Measurements from ENCODE around the gene YJU2.
"Not testable (repeated sequence)": the region's sequence is repeated elsewhere in the genome, so short reads cannot be mapped to it uniquely, and the experiment has no call there.

The YJU2 gene

GRCh38 chr19:4246767-4247593 lies at the start of gene YJU2:
Gene YJU2, plus strand, starts transcription at chr19:4247080. Its CDS starts 67 bp downstream, at chr19:4247147.
- peak; percentile 99 for DNase-seq

GRCh38 chr19:4197228-4197624 lies 49.7 kb upstream of the YJU2 start:
- no peak for DNase-seq

- DNase-seq: no peak
Observed at GRCh38 chr19:4197625-4198466, 49.0 kb upstream of the YJU2 start.

- no peak for DNase-seq
Observed at GRCh38 chr19:4198467-4199126, 48.3 kb upstream of the YJU2 start.

- DNase-seq: no peak
Observed at GRCh38 chr19:4199699-4200293, 47.1 kb upstream of the YJU2 start.

GRCh38 chr19:4200940-4201542 lies 45.8 kb upstream of the YJU2 start:
- no peak for DNase-seq

GRCh38 chr19:4201798-4202197 lies 45.1 kb upstream of the YJU2 start:
- DNase-seq: no peak

- no peak for DNase-seq
Observed at GRCh38 chr19:4206818-4207484, 39.9 kb upstream of the YJU2 start.

GRCh38 chr19:4208385-4209094 lies 38.3 kb upstream of the YJU2 start:
- no peak for DNase-seq

- no peak for DNase-seq
Observed at GRCh38 chr19:4210166-4210731, 36.6 kb upstream of the YJU2 start.

- DNase-seq: no peak
Observed at GRCh38 chr19:4213116-4213515, 33.8 kb upstream of the YJU2 start.

- no peak for DNase-seq
Observed at GRCh38 chr19:4215807-4216206, 31.1 kb upstream of the YJU2 start.

GRCh38 chr19:4216846-4217245 lies 30.0 kb upstream of the YJU2 start:
- no peak for DNase-seq

GRCh38 chr19:4217429-4218264 lies 29.2 kb upstream of the YJU2 start:
- no peak for DNase-seq

GRCh38 chr19:4218523-4218922 lies 28.4 kb upstream of the YJU2 start:
- not testable (repeated sequence) for DNase-seq

- DNase-seq: no peak
Observed at GRCh38 chr19:4220188-4220587, 26.7 kb upstream of the YJU2 start.

GRCh38 chr19:4224470-4224869 lies 22.4 kb upstream of the YJU2 start:
- no peak for DNase-seq

GRCh38 chr19:4225885-4226284 lies 21.0 kb upstream of the YJU2 start:
- no peak for DNase-seq

GRCh38 chr19:4227771-4228170 lies 19.1 kb upstream of the YJU2 start:
- DNase-seq: no peak

GRCh38 chr19:4228765-4229178 lies 18.1 kb upstream of the YJU2 start:
- no peak for DNase-seq
